Skin epidermis (tissue), 12 donors: ENCODE results near the gene INPP4B.
"Not testable (repeated sequence)": the region's sequence is repeated elsewhere in the genome, so short reads cannot be mapped to it uniquely, and the experiment has no call there.

Experiments used
- H3K27ac ChIP-seq, 21 experiments: fragments of 200-600 bp; sonication (generic) in 11 of 21; one replicate each; pipeline ENCODE4 v1.5.0; 2020; ENCODE audit warnings: mild to moderate bottlenecking in 3 of 21, inconsistent platforms in 2 of 21, moderate library complexity in 2 of 21
- H3K4me3 ChIP-seq, 7 experiments: fragments of 200-600 bp; sonication (generic) in 2 of 7; one replicate each; pipeline ENCODE4 v1.5.0; 2020; ENCODE audit warnings: inconsistent platforms in 2 of 7, mild to moderate bottlenecking in 2 of 7, moderate library complexity in 1 of 7

INPP4B gene

GRCh38 chr4:142098380-142098779 is 747.7 kb downstream of the INPP4B start:
- Histone ChIP-seq H3K27ac (no peak overlapping the region), H3K4me3 (no peak overlapping the region)

- Histone ChIP-seq H3K27ac (no peak overlapping the region), H3K4me3 (no peak overlapping the region)
Measured at GRCh38 chr4:142097015-142097414, 749.1 kb downstream of the INPP4B start.

- no peak overlapping the region for H3K4me3 ChIP-seq
Measured at GRCh38 chr4:142095886-142096605, 750.1 kb downstream of the INPP4B start.

DNA sequence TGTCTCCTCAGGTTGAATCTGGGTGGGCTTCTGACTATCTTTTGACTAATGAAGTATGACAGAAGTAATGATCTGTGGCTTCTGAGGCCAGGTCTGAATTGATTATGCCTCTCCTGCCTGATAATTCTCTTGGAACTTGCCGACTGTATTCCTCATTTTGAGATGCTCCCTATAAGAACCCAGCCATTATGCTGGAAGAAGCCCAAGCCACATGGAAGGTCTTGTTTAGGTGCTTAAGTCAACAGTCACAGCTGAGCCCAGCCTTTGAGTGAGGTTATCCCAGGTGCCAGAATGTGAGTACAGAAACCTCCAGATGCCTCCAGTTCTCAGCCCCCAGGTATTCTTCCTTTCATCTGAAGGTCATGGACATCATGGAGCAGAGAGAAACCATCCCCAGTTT is 753.2 kb downstream of the INPP4B start:
- no peak overlapping the region for H3K4me3 ChIP-seq
- peak overlapping the region in 1 of 21 experiments; percentile 80 for H3K27ac ChIP-seq

More at GRCh38 chr4:142095886-142096605, 750.1 kb downstream of the INPP4B start:
- H3K27ac ChIP-seq, result peak overlapping the region in 1 of 21 experiments; percentile 21

DNA sequence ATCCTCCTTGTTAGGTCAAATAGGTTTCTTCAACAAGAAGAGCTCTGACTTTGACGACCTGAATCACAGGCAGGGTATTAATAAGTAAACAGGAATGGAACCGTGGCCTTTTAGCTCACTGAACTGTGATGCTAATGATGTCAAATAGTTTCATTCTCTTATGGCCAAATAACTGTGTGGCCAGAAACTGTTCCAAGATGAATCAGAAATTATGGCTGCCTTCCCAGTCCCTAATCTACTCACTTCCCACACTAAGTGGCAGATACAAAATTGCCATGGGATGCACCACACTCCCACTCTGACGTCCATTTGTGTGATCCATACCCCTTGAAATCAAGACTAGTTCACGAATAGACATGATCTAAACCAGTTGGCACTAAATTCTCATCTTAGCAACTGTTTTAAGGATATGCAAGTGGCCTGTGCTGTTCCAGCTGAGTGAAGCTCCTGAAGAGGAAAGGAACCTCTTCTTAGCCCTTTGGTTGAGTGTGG is 754.4 kb downstream of the INPP4B start:
- H3K27ac ChIP-seq, result peak overlapping the region in 11 of 21 experiments; percentile 8 to 84 (median 59)

DNA sequence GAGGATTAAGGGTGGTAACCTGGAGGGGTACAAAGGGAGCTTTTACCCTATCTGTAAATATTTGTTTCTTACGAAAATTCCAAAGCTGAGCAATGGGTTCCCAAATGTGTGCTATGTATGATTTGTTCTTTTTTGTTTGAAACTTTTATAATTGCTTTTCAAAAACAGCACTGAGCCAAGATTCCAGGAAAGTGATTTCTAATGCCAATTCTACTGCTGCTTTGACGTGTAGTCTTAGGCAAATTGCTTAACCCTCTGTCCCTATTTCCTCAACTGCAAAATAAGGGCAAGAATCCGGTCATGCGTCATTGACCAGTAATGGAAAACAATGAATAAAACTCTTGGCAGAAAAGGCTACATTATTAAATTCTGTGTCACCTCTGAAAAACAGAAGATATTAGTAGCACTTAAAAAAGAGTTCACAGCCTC is 755.0 kb downstream of the INPP4B start:
- no peak overlapping the region for H3K4me3 ChIP-seq
- peak overlapping the region in 11 of 21 experiments; percentile 8 to 84 (median 59) for H3K27ac ChIP-seq

More for the DNA sequence above, 754.4 kb downstream of the INPP4B start:
- H3K4me3 ChIP-seq, result no peak overlapping the region

- Histone ChIP-seq H3K4me3 (no peak overlapping the region), H3K27ac (no peak overlapping the region)
Measured at GRCh38 chr4:142088906-142089305, 757.2 kb downstream of the INPP4B start.

GRCh38 chr4:142085513-142086292 is 760.4 kb downstream of the INPP4B start:
- H3K27ac ChIP-seq, result no peak overlapping the region
- H3K4me3 ChIP-seq, result no peak overlapping the region

DNA sequence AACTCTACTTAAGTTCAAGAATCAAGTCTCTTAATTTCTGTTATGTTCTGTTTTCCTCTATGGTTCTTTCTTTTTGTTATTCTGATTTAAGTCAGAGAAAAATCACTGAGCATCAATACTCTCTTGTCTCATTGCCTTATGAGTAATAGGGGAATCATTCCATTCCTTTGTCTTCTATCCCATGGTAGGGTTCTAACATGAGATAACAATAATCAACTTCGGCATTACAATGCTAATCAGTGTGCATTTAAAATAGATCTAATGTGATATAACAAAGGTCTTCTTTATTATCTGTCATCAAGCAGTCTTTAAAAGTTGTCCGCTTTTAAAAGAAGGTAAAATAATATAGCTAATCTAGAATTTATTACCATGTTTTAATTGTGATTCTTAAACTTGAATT is 762.8 kb downstream of the INPP4B start:
- no peak overlapping the region for H3K27ac ChIP-seq
- H3K4me3 ChIP-seq, result no peak overlapping the region

DNA sequence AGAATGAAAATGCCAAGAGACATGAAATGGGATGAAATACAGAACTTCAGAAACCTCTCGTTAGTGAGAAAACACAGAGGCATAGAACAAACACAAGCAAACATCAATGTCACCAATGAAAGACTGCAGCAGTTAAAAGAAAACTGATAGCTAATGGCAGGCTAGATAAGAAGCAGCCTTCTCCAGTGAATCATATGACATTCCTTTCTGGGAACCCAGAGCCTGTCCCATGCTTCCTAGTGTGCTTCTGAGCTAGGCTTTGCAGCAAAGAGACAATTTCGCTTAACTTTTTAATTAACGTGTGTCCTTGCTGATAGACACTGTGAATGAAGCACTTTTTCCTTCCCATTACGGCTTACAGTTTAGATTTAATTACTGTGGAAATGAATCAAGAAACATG is 765.1 kb downstream of the INPP4B start:
- Histone ChIP-seq H3K27ac (no peak overlapping the region), H3K4me3 (no peak overlapping the region)

- Histone ChIP-seq H3K27ac (no peak overlapping the region), H3K4me3 (no peak overlapping the region)
Measured at GRCh38 chr4:142079959-142080358, 766.1 kb downstream of the INPP4B start.

- H3K27ac ChIP-seq, result no peak overlapping the region
- no peak overlapping the region for H3K4me3 ChIP-seq
Measured at GRCh38 chr4:142077048-142077447, 769.1 kb downstream of the INPP4B start.

- H3K27ac ChIP-seq, H3K4me3 ChIP-seq: not testable (repeated sequence)
Measured at GRCh38 chr4:142068304-142068703, 777.8 kb downstream of the INPP4B start.

GRCh38 chr4:142066562-142066961 is 779.5 kb downstream of the INPP4B start:
- not testable (repeated sequence) for H3K27ac ChIP-seq, H3K4me3 ChIP-seq

- no peak overlapping the region for H3K27ac ChIP-seq
- no peak overlapping the region for H3K4me3 ChIP-seq
Measured at GRCh38 chr4:142065086-142065647, 780.9 kb downstream of the INPP4B start.

DNA sequence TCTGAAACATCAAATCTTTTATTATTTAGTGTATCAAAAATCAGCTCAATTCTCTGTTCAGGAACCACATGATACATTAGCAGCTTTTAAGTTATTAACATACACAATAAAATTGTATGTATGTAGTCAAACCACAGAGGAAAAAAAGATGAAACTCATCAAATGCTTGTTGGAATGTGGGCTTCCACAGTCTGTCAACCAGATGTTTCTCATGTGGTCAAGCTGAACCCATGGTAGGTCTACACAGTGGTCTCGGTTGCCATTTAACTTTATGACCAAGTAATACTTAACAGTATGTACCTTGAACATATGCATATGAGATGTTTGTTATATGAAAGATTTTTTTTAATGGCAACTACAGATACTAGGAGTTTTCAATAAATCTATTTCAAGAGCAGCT is 781.9 kb downstream of the INPP4B start:
- Histone ChIP-seq H3K27ac (no peak overlapping the region), H3K4me3 (no peak overlapping the region)

- Histone ChIP-seq H3K4me3 (no peak overlapping the region), H3K27ac (no peak overlapping the region)
Measured at GRCh38 chr4:142045996-142046395, 800.1 kb downstream of the INPP4B start.

DNA sequence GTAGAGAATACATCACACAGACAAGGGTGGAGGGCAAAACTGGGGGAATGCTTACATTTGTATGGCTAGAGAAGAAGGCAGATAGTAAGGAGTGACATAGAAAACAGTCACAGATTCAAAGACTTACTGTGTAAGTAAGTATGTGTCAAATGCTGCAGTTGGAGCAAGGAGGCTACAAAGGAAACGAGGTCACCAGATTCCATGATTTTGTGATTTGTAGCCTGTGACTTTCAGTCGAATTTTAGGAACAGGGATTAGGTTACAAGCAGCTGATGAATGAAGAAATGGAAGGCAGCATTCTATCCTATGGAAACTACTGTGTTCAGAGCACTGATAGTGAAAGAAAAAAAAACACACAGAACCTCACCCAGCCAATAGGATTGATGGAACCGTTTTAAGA is 801.8 kb downstream of the INPP4B start:
- Histone ChIP-seq H3K27ac (no peak overlapping the region), H3K4me3 (no peak overlapping the region)

DNA sequence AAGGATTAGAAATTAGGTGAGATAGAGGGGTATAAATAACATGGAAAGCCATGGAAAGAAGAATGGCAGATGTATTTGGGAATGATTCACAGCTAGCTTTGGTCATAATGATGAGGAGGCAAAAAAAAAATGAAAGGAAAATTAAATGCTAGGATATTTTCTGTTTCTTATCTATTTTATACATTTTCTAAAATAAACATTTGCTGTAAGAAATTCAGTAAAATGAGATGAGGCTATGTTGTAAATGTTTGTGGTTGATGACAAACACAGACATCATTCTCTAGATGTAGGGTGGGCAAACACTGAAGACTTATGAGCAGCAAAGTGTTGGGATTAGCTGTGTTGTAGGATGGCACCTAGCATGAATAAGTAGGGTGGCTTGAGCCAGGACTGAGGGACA is 802.6 kb downstream of the INPP4B start:
- Histone ChIP-seq H3K27ac (no peak overlapping the region), H3K4me3 (no peak overlapping the region)

GRCh38 chr4:142041788-142042187 is 804.3 kb downstream of the INPP4B start:
- Histone ChIP-seq H3K27ac (no peak overlapping the region), H3K4me3 (no peak overlapping the region)

GRCh38 chr4:142040043-142040442 is 806.1 kb downstream of the INPP4B start:
- H3K27ac ChIP-seq, result no peak overlapping the region
- H3K4me3 ChIP-seq, result no peak overlapping the region
